ENCODE data around the gene MARCO. TPM values are rescaled to one million over a fixed set of nuclear protein-coding genes. Genes with fewer than 3 reads are reported as not detected.

The MARCO gene
- total RNA-seq, 1 experiment from 2014 or later = 0.26 TPM

GRCh38 chr2:118937817-118938216 lies 4.2 kb upstream of the MARCO start:
- TF ChIP-seq SIN3A (IDR thresholded peaks at IDR 0.05; ENCODE audit: borderline replicate concordance, insufficient read depth, low read depth, low read length) (no peak), TCF7L2 (IDR thresholded peaks at IDR 0.05; ENCODE audit: low read depth, low read length) (no peak), POLR2AphosphoS5 (IDR thresholded peaks at IDR 0.05; ENCODE audit: low read depth, low read length) (no peak), REST (IDR thresholded peaks at IDR 0.05; ENCODE audit: insufficient read depth in 1 of 2, low read depth in 2 of 2, low read length in 1 of 2) (no peak), CTCF (IDR thresholded peaks at IDR 0.05) (no peak)
- no peak overlapping the region for H3K4me3 ChIP-seq (ENCODE audit: low read depth in 2 of 2, low read length in 2 of 2)
- H3K4me1 ChIP-seq (ENCODE audit: control insufficient read depth, insufficient read depth, low read length) = no peaks in the 10 kb centered on the region
- ChIA-PET CTCF (no interaction called here), POLR2A (no interaction called here)
- in situ Hi-C loops (cut with HindIII; ENCODE audit: low pct_unique_long_range_greater_than_20kb, low sequenced_read_pairs) = no loop called here
- H3K36me3 ChIP-seq (ENCODE audit: control insufficient read depth, insufficient read depth, low read length) = no peaks in the 10 kb centered on the region
- H3K9me3 ChIP-seq (ENCODE audit: control insufficient read depth, insufficient read depth, low read depth, low read length) = peaks cover 5% of the 10 kb centered on the region; the same call in 1 of the 2 replicates
- BruUV-seq (replicated peaks) = no TSS peak
- ATAC-seq (no peak), DNase-seq (ENCODE audit: low read depth, low spot score) (no peak)
- H3K27ac ChIP-seq (ENCODE audit: low read length) = no peak overlapping the region
- intact Hi-C loops (cut with micrococcal nuclease; ENCODE audit: unreplicated experiment) = no loop called here
- peaks cover 9% of the 10 kb centered on the region; the same call in 1 of the 2 replicates for H3K27me3 ChIP-seq (ENCODE audit: control insufficient read depth, insufficient read depth, low read length)

- Histone ChIP-seq H3K27me3 (ENCODE audit: control insufficient read depth, insufficient read depth, low read length) (peaks cover 9% of the 10 kb centered on the region; the same call in 1 of the 2 replicates), H3K9me3 (ENCODE audit: control insufficient read depth, insufficient read depth, low read depth, low read length) (no peaks in the 10 kb centered on the region), H3K4me3 (ENCODE audit: low read depth in 2 of 2, low read length in 2 of 2) (no peak overlapping the region), H3K4me1 (ENCODE audit: control insufficient read depth, insufficient read depth, low read length) (no peaks in the 10 kb centered on the region), H3K36me3 (ENCODE audit: control insufficient read depth, insufficient read depth, low read length) (no peaks in the 10 kb centered on the region), H3K27ac (ENCODE audit: low read length) (no peak overlapping the region)
- DNase-seq (ENCODE audit: low read depth, low spot score) (no peak), ATAC-seq (no peak)
- intact Hi-C loops (cut with micrococcal nuclease; ENCODE audit: unreplicated experiment) = no loop called here
- no peak for TF ChIP-seq POLR2AphosphoS5 (IDR thresholded peaks at IDR 0.05; ENCODE audit: low read depth, low read length)
- no peak for TF ChIP-seq REST (IDR thresholded peaks at IDR 0.05; ENCODE audit: insufficient read depth in 1 of 2, low read depth in 2 of 2, low read length in 1 of 2)
- TF ChIP-seq SIN3A (IDR thresholded peaks at IDR 0.05; ENCODE audit: borderline replicate concordance, insufficient read depth, low read depth, low read length) = no peak
- no peak for TF ChIP-seq CTCF (IDR thresholded peaks at IDR 0.05)
- no peak for TF ChIP-seq TCF7L2 (IDR thresholded peaks at IDR 0.05; ENCODE audit: low read depth, low read length)
- ChIA-PET POLR2A (no interaction called here), CTCF (no interaction called here)
- in situ Hi-C loops (cut with HindIII; ENCODE audit: low pct_unique_long_range_greater_than_20kb, low sequenced_read_pairs) = no loop called here
- no TSS peak for BruUV-seq (replicated peaks)
These were observed 2.0 kb upstream of the MARCO start for GRCh38 chr2:118939994-118940393.
